Measurements from ENCODE around the gene STMP1. TPM values are rescaled to one million over a fixed set of nuclear protein-coding genes. Genes with fewer than 3 reads are reported as not detected.

The STMP1 gene
- total and polyA plus RNA-seq, 12 donors = 25.7 to 35.6 (median 27.7) TPM

DNA sequence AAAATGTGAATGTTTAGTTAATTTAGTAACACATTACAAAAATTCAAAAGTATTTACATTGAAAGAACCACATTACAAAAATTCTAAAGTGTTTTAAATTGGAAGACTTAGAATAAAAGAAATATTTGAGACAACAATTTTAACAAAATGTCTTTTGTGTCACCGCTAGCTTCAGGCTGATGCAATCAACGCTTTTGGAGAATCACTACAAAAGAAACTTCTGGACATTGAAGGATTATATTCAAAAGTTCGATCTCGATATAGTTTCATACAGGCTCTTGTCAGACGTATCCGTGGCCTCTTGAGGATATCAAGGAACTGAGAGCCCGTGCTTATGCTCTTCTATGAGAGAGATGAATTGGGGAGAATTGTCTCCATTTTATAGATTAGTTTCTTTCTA is 14.1 kb upstream of the STMP1 start:
- Histone ChIP-seq H3K27ac (no peak overlapping the region), H3K9me3 (no peaks in the 10 kb centered on the region), H3K4me1 (no peaks in the 10 kb centered on the region), H3K4me3 (no peak overlapping the region), H3K27me3 (no peaks in the 10 kb centered on the region), H3K36me3 (peaks cover 0 to 67% (median 3%) of the 10 kb centered on the region in 9 donors)
- intact Hi-C loops (cut with DNase I) = loop anchor here in 6 of 10 donors (5.0 to 10.0 kb wide), 4 partner anchors 133 to 373 kb away; partner anchors contain the start of gene CNOT4 (in 1 of the 6)
- DNase-seq = no peak
- WGBS, 2 donors = 81 to 84% methylated on average over 7 of the region's 7 CpGs
- ATAC-seq = no peak
- TF ChIP-seq, protein P1, sequence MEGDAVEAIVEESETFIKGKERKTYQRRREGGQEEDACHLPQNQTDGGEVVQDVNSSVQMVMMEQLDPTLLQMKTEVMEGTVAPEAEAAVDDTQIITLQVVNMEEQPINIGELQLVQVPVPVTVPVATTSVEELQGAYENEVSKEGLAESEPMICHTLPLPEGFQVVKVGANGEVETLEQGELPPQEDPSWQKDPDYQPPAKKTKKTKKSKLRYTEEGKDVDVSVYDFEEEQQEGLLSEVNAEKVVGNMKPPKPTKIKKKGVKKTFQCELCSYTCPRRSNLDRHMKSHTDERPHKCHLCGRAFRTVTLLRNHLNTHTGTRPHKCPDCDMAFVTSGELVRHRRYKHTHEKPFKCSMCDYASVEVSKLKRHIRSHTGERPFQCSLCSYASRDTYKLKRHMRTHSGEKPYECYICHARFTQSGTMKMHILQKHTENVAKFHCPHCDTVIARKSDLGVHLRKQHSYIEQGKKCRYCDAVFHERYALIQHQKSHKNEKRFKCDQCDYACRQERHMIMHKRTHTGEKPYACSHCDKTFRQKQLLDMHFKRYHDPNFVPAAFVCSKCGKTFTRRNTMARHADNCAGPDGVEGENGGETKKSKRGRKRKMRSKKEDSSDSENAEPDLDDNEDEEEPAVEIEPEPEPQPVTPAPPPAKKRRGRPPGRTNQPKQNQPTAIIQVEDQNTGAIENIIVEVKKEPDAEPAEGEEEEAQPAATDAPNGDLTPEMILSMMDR (IDR thresholded peaks at IDR 0.05) = no peak

GRCh38 chr7:135650831-135651573 is 11.3 kb upstream of the STMP1 start:
- peak in 7 of 8 donors; percentile 35 to 55 (median 39) for ATAC-seq
- no peaks in the 10 kb centered on the region for H3K9me3 ChIP-seq
- no peak overlapping the region for H3K4me3 ChIP-seq
- H3K27ac ChIP-seq = peak overlapping the region in 1 of 10 donors; percentile 22
- TF ChIP-seq, protein P1 (IDR thresholded peaks at IDR 0.05) = no peak
- intact Hi-C loops (cut with DNase I) = no loop called here
- H3K27me3 ChIP-seq = no peaks in the 10 kb centered on the region
- no peak for DNase-seq
- 62 to 69% methylated on average over 15 of the region's 15 CpGs for WGBS, 2 donors
- no peaks in the 10 kb centered on the region for H3K4me1 ChIP-seq
- peaks cover 0 to 41% (median 3%) of the 10 kb centered on the region in 9 donors for H3K36me3 ChIP-seq

- ATAC-seq = no peak
- no peaks in the 10 kb centered on the region for H3K27me3 ChIP-seq
- TF ChIP-seq, protein P1 (IDR thresholded peaks at IDR 0.05) = no peak
- WGBS, 2 donors = 92% methylated on average over 12 of the region's 12 CpGs
- H3K4me3 ChIP-seq = no peak overlapping the region
- H3K36me3 ChIP-seq = peaks cover 0 to 16% (median 3%) of the 10 kb centered on the region in 9 donors
- DNase-seq = no peak
- H3K4me1 ChIP-seq = no peaks in the 10 kb centered on the region
- H3K9me3 ChIP-seq = no peaks in the 10 kb centered on the region
- intact Hi-C loops (cut with DNase I) = no loop called here
- no peak overlapping the region for H3K27ac ChIP-seq
Observed at GRCh38 chr7:135653340-135654080, 8.8 kb upstream of the STMP1 start.

- intact Hi-C loops (cut with DNase I) = no loop called here
- no peak overlapping the region for H3K27ac ChIP-seq
- H3K27me3 ChIP-seq = no peaks in the 10 kb centered on the region
- ATAC-seq (no peak), DNase-seq (no peak)
- no peak overlapping the region for H3K4me3 ChIP-seq
- H3K4me1 ChIP-seq = peaks cover 2 to 20% (median 7%) of the 10 kb centered on the region in 9 donors
- TF ChIP-seq, protein P1 (IDR thresholded peaks at IDR 0.05) = no peak
- H3K9me3 ChIP-seq = no peaks in the 10 kb centered on the region
- H3K36me3 ChIP-seq = no peaks in the 10 kb centered on the region
- 91 to 96% methylated on average over 5 of the region's 5 CpGs for WGBS, 2 donors
Observed at GRCh38 chr7:135658564-135658963, 3.8 kb upstream of the STMP1 start.

Data from heart right ventricle (tissue), 16 donors.